Measurements from ENCODE around the gene EHD1.

Gene EHD1

GRCh38 chr11:64890522-64890939, 12.1 kb upstream of the EHD1 start:
- DNase-seq (ENCODE audit: low read depth in 2 of 2) = no peak

- DNase-seq (ENCODE audit: low read depth in 2 of 2) = no peak
Observed at GRCh38 chr11:64888729-64889511, 10.5 kb upstream of the EHD1 start.

GRCh38 chr11:64888406-64888728, 9.9 kb upstream of the EHD1 start:
- DNase-seq (ENCODE audit: low read depth in 2 of 2) = no peak

GRCh38 chr11:64887757-64888405, 9.5 kb upstream of the EHD1 start:
- DNase-seq (ENCODE audit: low read depth in 2 of 2) = peak; percentile 70 to 76

GRCh38 chr11:64887234-64887756, 8.9 kb upstream of the EHD1 start:
- no peak for DNase-seq (ENCODE audit: low read depth in 2 of 2)

GRCh38 chr11:64885367-64886286, 7.2 kb upstream of the EHD1 start:
- no peak for DNase-seq (ENCODE audit: low read depth in 2 of 2)

GRCh38 chr11:64884019-64884418, 5.6 kb upstream of the EHD1 start:
- DNase-seq (ENCODE audit: low read depth in 2 of 2) = no peak

GRCh38 chr11:64883575-64883974, 5.2 kb upstream of the EHD1 start:
- DNase-seq (ENCODE audit: low read depth in 2 of 2) = no peak

- DNase-seq (ENCODE audit: low read depth in 2 of 2) = no peak
Observed at GRCh38 chr11:64882243-64882642, 3.8 kb upstream of the EHD1 start.

GRCh38 chr11:64881476-64881875, 3.1 kb upstream of the EHD1 start:
- DNase-seq (ENCODE audit: low read depth in 2 of 2) = no peak

GRCh38 chr11:64880240-64881001, 2.0 kb upstream of the EHD1 start:
- DNase-seq (ENCODE audit: low read depth in 2 of 2) = no peak

- no peak for DNase-seq (ENCODE audit: low read depth in 2 of 2)
Observed at GRCh38 chr11:64879244-64879900, 951 bp upstream of the EHD1 start.

GRCh38 chr11:64878223-64878493, 263 bp downstream of the EHD1 start:
- DNase-seq (ENCODE audit: low read depth in 2 of 2) = no peak

GRCh38 chr11:64877390-64878222, 815 bp downstream of the EHD1 start:
- DNase-seq (ENCODE audit: low read depth in 2 of 2) = no peak

GRCh38 chr11:64876835-64877341, 1.5 kb downstream of the EHD1 start:
- no peak for DNase-seq (ENCODE audit: low read depth in 2 of 2)

GRCh38 chr11:64876229-64876750, 2.1 kb downstream of the EHD1 start:
- DNase-seq (ENCODE audit: low read depth in 2 of 2) = no peak

- DNase-seq (ENCODE audit: low read depth in 2 of 2) = no peak
Observed at GRCh38 chr11:64875369-64876228, 2.8 kb downstream of the EHD1 start.

- no peak for DNase-seq (ENCODE audit: low read depth in 2 of 2)
Observed at GRCh38 chr11:64874308-64875240, 3.8 kb downstream of the EHD1 start.
